Measurements from ENCODE around the gene CCDC7. TPM values are rescaled to one million over a fixed set of nuclear protein-coding genes. Genes with fewer than 3 reads are reported as not detected.

Gene CCDC7
- total RNA-seq, 1 experiment from 2014 or later: 4.0 TPM

DNA sequence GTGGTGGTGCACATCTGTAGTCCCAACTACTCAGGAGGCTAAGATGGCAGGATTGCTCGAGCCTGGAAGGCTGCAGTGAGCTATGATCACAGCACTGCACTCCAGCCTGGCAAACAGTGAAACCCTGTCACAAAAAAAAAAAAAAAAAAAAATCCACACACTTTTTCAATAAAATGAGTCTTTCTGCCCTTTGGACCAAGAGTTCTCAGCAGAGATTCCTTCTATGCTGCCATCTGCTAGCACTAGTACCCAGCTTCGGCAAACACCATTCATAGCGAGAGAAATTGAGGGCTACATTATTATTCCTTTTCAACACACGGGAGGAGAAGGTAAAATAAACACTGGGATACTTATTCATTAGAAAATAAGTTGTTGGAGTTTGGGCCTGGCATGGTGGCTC is 43.4 kb upstream of the CCDC7 start:
- RAD21 ChIA-PET (ENCODE audit: low non-redundant PET in 1 of 2, low total read pairs in 2 of 2, uncharacterized antibody in 2 of 2, unreplicated experiment in 2 of 2): no interaction called here
- TF ChIP-seq, protein P1, sequence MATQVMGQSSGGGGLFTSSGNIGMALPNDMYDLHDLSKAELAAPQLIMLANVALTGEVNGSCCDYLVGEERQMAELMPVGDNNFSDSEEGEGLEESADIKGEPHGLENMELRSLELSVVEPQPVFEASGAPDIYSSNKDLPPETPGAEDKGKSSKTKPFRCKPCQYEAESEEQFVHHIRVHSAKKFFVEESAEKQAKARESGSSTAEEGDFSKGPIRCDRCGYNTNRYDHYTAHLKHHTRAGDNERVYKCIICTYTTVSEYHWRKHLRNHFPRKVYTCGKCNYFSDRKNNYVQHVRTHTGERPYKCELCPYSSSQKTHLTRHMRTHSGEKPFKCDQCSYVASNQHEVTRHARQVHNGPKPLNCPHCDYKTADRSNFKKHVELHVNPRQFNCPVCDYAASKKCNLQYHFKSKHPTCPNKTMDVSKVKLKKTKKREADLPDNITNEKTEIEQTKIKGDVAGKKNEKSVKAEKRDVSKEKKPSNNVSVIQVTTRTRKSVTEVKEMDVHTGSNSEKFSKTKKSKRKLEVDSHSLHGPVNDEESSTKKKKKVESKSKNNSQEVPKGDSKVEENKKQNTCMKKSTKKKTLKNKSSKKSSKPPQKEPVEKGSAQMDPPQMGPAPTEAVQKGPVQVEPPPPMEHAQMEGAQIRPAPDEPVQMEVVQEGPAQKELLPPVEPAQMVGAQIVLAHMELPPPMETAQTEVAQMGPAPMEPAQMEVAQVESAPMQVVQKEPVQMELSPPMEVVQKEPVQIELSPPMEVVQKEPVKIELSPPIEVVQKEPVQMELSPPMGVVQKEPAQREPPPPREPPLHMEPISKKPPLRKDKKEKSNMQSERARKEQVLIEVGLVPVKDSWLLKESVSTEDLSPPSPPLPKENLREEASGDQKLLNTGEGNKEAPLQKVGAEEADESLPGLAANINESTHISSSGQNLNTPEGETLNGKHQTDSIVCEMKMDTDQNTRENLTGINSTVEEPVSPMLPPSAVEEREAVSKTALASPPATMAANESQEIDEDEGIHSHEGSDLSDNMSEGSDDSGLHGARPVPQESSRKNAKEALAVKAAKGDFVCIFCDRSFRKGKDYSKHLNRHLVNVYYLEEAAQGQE (IDR thresholded peaks at IDR 0.05; ENCODE audit: low read depth): no peak
- TF ChIP-seq EZH2 (IDR thresholded peaks at IDR 0.05): no peak
- TF ChIP-seq, protein P2, sequence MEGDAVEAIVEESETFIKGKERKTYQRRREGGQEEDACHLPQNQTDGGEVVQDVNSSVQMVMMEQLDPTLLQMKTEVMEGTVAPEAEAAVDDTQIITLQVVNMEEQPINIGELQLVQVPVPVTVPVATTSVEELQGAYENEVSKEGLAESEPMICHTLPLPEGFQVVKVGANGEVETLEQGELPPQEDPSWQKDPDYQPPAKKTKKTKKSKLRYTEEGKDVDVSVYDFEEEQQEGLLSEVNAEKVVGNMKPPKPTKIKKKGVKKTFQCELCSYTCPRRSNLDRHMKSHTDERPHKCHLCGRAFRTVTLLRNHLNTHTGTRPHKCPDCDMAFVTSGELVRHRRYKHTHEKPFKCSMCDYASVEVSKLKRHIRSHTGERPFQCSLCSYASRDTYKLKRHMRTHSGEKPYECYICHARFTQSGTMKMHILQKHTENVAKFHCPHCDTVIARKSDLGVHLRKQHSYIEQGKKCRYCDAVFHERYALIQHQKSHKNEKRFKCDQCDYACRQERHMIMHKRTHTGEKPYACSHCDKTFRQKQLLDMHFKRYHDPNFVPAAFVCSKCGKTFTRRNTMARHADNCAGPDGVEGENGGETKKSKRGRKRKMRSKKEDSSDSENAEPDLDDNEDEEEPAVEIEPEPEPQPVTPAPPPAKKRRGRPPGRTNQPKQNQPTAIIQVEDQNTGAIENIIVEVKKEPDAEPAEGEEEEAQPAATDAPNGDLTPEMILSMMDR (IDR thresholded peaks at IDR 0.05 in 2 of 3, conservative IDR thresholded peaks at IDR 0.05 in 1 of 3; ENCODE audit: borderline replicate concordance in 1 of 3, insufficient read depth in 1 of 3, low read depth in 2 of 3, low read length in 2 of 3): no peak
- no peak for TF ChIP-seq SRF (IDR thresholded peaks at IDR 0.05; ENCODE audit: low read depth)
- TF ChIP-seq FOSL1 (IDR thresholded peaks at IDR 0.05; ENCODE audit: low read depth): no peak
- no peak for TF ChIP-seq SIN3A (IDR thresholded peaks at IDR 0.05; ENCODE audit: low read depth)
- TF ChIP-seq RAD21 (IDR thresholded peaks at IDR 0.05; ENCODE audit: low read depth): no peak
- TF ChIP-seq ZFX (IDR thresholded peaks at IDR 0.05): no peak
- no peak for TF ChIP-seq JUND (IDR thresholded peaks at IDR 0.05)
- TF ChIP-seq, protein P3, sequence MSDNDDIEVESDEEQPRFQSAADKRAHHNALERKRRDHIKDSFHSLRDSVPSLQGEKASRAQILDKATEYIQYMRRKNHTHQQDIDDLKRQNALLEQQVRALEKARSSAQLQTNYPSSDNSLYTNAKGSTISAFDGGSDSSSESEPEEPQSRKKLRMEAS (IDR thresholded peaks at IDR 0.05): no peak

More for the DNA sequence above, 43.4 kb upstream of the CCDC7 start:
- Histone ChIP-seq H3K9ac (ENCODE audit: low read length) (no peak overlapping the region), H3K79me2 (ENCODE audit: insufficient read depth, low read length) (no peaks in the 10 kb centered on the region), H3K27ac (ENCODE audit: low read depth, low read length) (no peak overlapping the region), H3K4me2 (ENCODE audit: low read length) (no peak overlapping the region), H3K4me1 (ENCODE audit: control insufficient read depth in 1 of 2, insufficient read depth in 2 of 2, low read length in 2 of 2) (peaks cover 0 to 11% of the 10 kb centered on the region in 2 experiments; a peak in 2 of 4 replicates), H3K4me3 (replicated peaks in 1 of 2; ENCODE audit: low read depth in 1 of 2, low read length in 2 of 2) (no peak overlapping the region), H3K9me2 (ENCODE audit: insufficient read depth) (no peaks in the 10 kb centered on the region), H3K9me3 (ENCODE audit: control insufficient read depth in 1 of 2, insufficient read depth in 1 of 2, low read depth in 1 of 2, low read length in 2 of 2) (no peaks in the 10 kb centered on the region), H2AFZ (ENCODE audit: low read depth, low read length, poor library complexity, severe bottlenecking) (no peak overlapping the region), H3K27me3 (ENCODE audit: insufficient read depth, low read length) (no peaks in the 10 kb centered on the region), H4K20me1 (ENCODE audit: insufficient read depth) (no peaks in the 10 kb centered on the region), H3K36me3 (ENCODE audit: control insufficient read depth in 1 of 2, insufficient read depth in 2 of 2, low read length in 2 of 2) (no peaks in the 10 kb centered on the region)
- intact Hi-C loops (cut with micrococcal nuclease): no loop called here
- no peak for ATAC-seq
- POLR2A ChIA-PET: no interaction called here
- no peak for DNase-seq (ENCODE audit: low read depth, low spot score)
- BruUV-seq (replicated peaks): no TSS peak
- CTCF ChIA-PET: no interaction called here
